ENCODE results near the gene SCP2D1. TPM values are rescaled to one million over a fixed set of nuclear protein-coding genes. Genes with fewer than 3 reads are reported as not detected.

SCP2D1 gene
- total and polyA plus RNA-seq, 9 of the 15 experiments (the other 6 are each of a cell fraction or from before 2014, with no cell fraction given) = not detected

DNA sequence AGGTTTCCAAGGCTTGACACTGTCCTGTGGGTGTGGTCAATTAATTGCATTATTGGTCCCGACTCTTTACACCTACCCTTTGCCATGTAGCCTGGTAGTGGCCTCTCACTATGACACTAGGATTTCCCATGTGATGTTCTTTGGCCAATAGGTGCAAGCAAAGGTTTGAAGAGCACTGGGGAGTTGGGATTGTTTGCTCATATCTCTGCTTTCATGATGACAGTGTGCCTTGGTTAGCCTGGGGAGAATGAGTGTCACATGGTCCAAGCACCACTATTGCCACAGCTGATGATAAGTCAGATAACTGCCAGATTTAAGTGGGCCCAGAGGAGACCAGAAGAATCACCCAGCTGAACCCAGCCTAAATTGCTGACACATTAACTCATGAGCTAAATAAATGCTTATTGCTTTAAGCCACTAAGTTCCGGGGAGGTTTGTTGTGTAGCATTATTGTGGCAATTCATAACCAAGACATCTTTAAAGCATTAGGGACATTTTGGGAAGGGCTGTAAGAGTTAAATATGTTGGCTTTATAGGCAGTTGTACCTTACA lies 17.2 kb upstream of the SCP2D1 start:
- Histone ChIP-seq H3K9me1 (ENCODE audit: control insufficient read depth, insufficient read depth, low read length) (no peaks in the 10 kb centered on the region), H2AFZ (ENCODE audit: low read depth, low read length) (no peak overlapping the region), H3K27ac (ENCODE audit: extremely low read depth, low read depth, low read length) (no peak overlapping the region), H3K4me2 (ENCODE audit: insufficient read depth, low read length) (no peak overlapping the region), H3K27me3 (ENCODE audit: control insufficient read depth in 2 of 2, insufficient read depth in 2 of 2, low read length in 2 of 2) (no peaks in the 10 kb centered on the region), H3K9ac (ENCODE audit: insufficient read depth in 1 of 2, low read depth in 2 of 2, low read length in 2 of 2) (no peak overlapping the region), H3K4me3 (no peak overlapping the region), H3K36me3 (ENCODE audit: control insufficient read depth, insufficient read depth, low read length) (no peaks in the 10 kb centered on the region), H3K4me1 (replicated peaks in 1 of 2; ENCODE audit: control insufficient read depth in 2 of 2, insufficient read depth in 2 of 2, low read length in 2 of 2) (no peaks in the 10 kb centered on the region), H3K79me2 (ENCODE audit: control insufficient read depth, insufficient read depth, low read length) (no peaks in the 10 kb centered on the region), H3K9me3 (replicated peaks; ENCODE audit: control insufficient read depth, insufficient read depth, low read depth, low read length) (no peaks in the 10 kb centered on the region), H4K20me1 (replicated peaks; ENCODE audit: control insufficient read depth, insufficient read depth, low read length) (no peaks in the 10 kb centered on the region)
- WGBS (ENCODE audit: insufficient coverage, low coverage, missing lambda C conversion rate) = 0% methylated on average over 2 of the region's 2 CpGs
- in situ Hi-C loops (cut with MboI) (no loop called here), intact Hi-C loops (cut with micrococcal nuclease) (loop anchor here (10.0 kb wide), 1 partner anchor 162 kb away; no protein-coding TSS in a partner anchor)
- no TSS peak for BruUV-seq (replicated peaks)
- ATAC-seq = no peak
- no peak for DNase-seq (ENCODE audit: extremely low read depth in 1 of 4, low spot score in 3 of 4)
- TF ChIP-seq C11orf30 (IDR thresholded peaks at IDR 0.05; ENCODE audit: low read depth) (peak; percentile 9; the same call in 1 of the 2 replicates), TAL1 (IDR thresholded peaks at IDR 0.05) (no peak)
- POLR2A ChIA-PET = interaction anchor here (0.7 kb wide), 1 partner anchor 118 kb away, joined by 4 read pairs; no protein-coding TSS in a partner anchor
- FAIRE-seq = no peak
- CTCF ChIA-PET (ENCODE audit: low intra/inter-chr PET ratio) = no interaction called here

- Histone ChIP-seq H3K36me3 (ENCODE audit: control insufficient read depth, insufficient read depth, low read length) (no peaks in the 10 kb centered on the region), H4K20me1 (replicated peaks; ENCODE audit: control insufficient read depth, insufficient read depth, low read length) (no peaks in the 10 kb centered on the region), H3K79me2 (ENCODE audit: control insufficient read depth, insufficient read depth, low read length) (no peaks in the 10 kb centered on the region), H3K9ac (ENCODE audit: insufficient read depth in 1 of 2, low read depth in 2 of 2, low read length in 2 of 2) (no peak overlapping the region), H3K9me1 (ENCODE audit: control insufficient read depth, insufficient read depth, low read length) (no peaks in the 10 kb centered on the region), H3K4me2 (ENCODE audit: insufficient read depth, low read length) (no peak overlapping the region), H3K9me3 (replicated peaks; ENCODE audit: control insufficient read depth, insufficient read depth, low read depth, low read length) (no peaks in the 10 kb centered on the region), H3K27me3 (ENCODE audit: control insufficient read depth in 2 of 2, insufficient read depth in 2 of 2, low read length in 2 of 2) (no peaks in the 10 kb centered on the region), H2AFZ (ENCODE audit: low read depth, low read length) (no peak overlapping the region), H3K27ac (ENCODE audit: extremely low read depth, low read depth, low read length) (no peak overlapping the region), H3K4me1 (replicated peaks in 1 of 2; ENCODE audit: control insufficient read depth in 2 of 2, insufficient read depth in 2 of 2, low read length in 2 of 2) (no peaks in the 10 kb centered on the region), H3K4me3 (no peak overlapping the region)
- no TSS peak for BruUV-seq (replicated peaks)
- in situ Hi-C loops (cut with MboI) (no loop called here), intact Hi-C loops (cut with micrococcal nuclease) (no loop called here)
- 0% methylated on average over 2 of the region's 2 CpGs for WGBS (ENCODE audit: insufficient coverage, low coverage, missing lambda C conversion rate)
- CTCF ChIA-PET (ENCODE audit: low intra/inter-chr PET ratio) = no interaction called here
- POLR2A ChIA-PET = no interaction called here
- DNase-seq (ENCODE audit: extremely low read depth in 1 of 4, low spot score in 3 of 4) = no peak
- FAIRE-seq = no peak
- ATAC-seq = no peak
- TF ChIP-seq, protein P1, sequence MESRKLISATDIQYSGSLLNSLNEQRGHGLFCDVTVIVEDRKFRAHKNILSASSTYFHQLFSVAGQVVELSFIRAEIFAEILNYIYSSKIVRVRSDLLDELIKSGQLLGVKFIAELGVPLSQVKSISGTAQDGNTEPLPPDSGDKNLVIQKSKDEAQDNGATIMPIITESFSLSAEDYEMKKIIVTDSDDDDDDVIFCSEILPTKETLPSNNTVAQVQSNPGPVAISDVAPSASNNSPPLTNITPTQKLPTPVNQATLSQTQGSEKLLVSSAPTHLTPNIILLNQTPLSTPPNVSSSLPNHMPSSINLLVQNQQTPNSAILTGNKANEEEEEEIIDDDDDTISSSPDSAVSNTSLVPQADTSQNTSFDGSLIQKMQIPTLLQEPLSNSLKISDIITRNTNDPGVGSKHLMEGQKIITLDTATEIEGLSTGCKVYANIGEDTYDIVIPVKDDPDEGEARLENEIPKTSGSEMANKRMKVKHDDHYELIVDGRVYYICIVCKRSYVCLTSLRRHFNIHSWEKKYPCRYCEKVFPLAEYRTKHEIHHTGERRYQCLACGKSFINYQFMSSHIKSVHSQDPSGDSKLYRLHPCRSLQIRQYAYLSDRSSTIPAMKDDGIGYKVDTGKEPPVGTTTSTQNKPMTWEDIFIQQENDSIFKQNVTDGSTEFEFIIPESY (CRISPR knock-in tag; IDR thresholded peaks at IDR 0.05) = no peak
- TF ChIP-seq, protein P2, sequence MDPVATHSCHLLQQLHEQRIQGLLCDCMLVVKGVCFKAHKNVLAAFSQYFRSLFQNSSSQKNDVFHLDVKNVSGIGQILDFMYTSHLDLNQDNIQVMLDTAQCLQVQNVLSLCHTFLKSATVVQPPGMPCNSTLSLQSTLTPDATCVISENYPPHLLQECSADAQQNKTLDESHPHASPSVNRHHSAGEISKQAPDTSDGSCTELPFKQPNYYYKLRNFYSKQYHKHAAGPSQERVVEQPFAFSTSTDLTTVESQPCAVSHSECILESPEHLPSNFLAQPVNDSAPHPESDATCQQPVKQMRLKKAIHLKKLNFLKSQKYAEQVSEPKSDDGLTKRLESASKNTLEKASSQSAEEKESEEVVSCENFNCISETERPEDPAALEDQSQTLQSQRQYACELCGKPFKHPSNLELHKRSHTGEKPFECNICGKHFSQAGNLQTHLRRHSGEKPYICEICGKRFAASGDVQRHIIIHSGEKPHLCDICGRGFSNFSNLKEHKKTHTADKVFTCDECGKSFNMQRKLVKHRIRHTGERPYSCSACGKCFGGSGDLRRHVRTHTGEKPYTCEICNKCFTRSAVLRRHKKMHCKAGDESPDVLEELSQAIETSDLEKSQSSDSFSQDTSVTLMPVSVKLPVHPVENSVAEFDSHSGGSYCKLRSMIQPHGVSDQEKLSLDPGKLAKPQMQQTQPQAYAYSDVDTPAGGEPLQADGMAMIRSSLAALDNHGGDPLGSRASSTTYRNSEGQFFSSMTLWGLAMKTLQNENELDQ (CRISPR knock-in tag; IDR thresholded peaks at IDR 0.05; ENCODE audit: borderline replicate concordance) = no peak
- TF ChIP-seq POLR2AphosphoS2 (IDR thresholded peaks at IDR 0.05; ENCODE audit: low read length) (no peak), TEAD4 (IDR thresholded peaks at IDR 0.05; ENCODE audit: low read length) (no peak), TEAD4 (CRISPR knock-in tag; IDR thresholded peaks at IDR 0.05; ENCODE audit: borderline replicate concordance) (no peak), ZFP1 (CRISPR knock-in tag; IDR thresholded peaks at IDR 0.05) (no peak), YY1 (IDR thresholded peaks at IDR 0.05; ENCODE audit: borderline replicate concordance in 1 of 3, control insufficient read depth in 1 of 3, extremely low read depth in 1 of 3, insufficient read depth in 3 of 3, insufficient read length in 1 of 3, insufficient replicate concordance in 2 of 3, low read depth in 1 of 3, low read length in 2 of 3) (no peak), ATF7 (IDR thresholded peaks at IDR 0.05) (no peak), GABPA (tag; conservative IDR thresholded peaks at IDR 0.05; ENCODE audit: low read depth) (no peak), ZNF668 (CRISPR knock-in tag; IDR thresholded peaks at IDR 0.05) (no peak)
Measured at GRCh38 chr20:18801516-18801915, 12.1 kb upstream of the SCP2D1 start.

All from K562 (cell line).